ENCODE measurements around the gene VSTM2B. TPM values are rescaled to one million over a fixed set of nuclear protein-coding genes. Genes with fewer than 3 reads are reported as not detected.

Gene VSTM2B
- total and polyA plus RNA-seq, 4 donors: not detected

GRCh38 chr19:29507081-29507860 lies 18.5 kb upstream of the VSTM2B start:
- no peaks in the 10 kb centered on the region for H3K4me1 ChIP-seq (ENCODE audit: control insufficient read depth in 4 of 4, insufficient read depth in 4 of 4, low read length in 3 of 4)
- H3K4me3 ChIP-seq (ENCODE audit: low read depth in 1 of 3, low read length in 3 of 3): no peak overlapping the region
- no peak overlapping the region for H3K9ac ChIP-seq (ENCODE audit: low read depth in 1 of 2, low read length in 2 of 2)
- H3K9me3 ChIP-seq (ENCODE audit: control insufficient read depth in 4 of 4, low read length in 3 of 4): no peaks in the 10 kb centered on the region
- no peak for TF ChIP-seq GABPA (IDR thresholded peaks at IDR 0.05 in 1 of 2, conservative IDR thresholded peaks at IDR 0.05 in 1 of 2)
- no peak for TF ChIP-seq NR2F2 (IDR thresholded peaks at IDR 0.05)
- TF ChIP-seq ATF3 (IDR thresholded peaks at IDR 0.05): no peak
- DNase-seq (ENCODE audit: low spot score): no peak
- no peaks in the 10 kb centered on the region for H3K36me3 ChIP-seq (ENCODE audit: control insufficient read depth in 4 of 4, insufficient read depth in 3 of 4, low read depth in 1 of 4, low read length in 3 of 4)
- no peaks in the 10 kb centered on the region for H3K27me3 ChIP-seq (ENCODE audit: control insufficient read depth in 4 of 4, insufficient read depth in 4 of 4, low read length in 3 of 4)
- 82% methylated on average over 27 of the region's 27 CpGs for WGBS
- no peak overlapping the region for H3K27ac ChIP-seq (ENCODE audit: low read depth in 1 of 2, low read length in 2 of 2)

- Histone ChIP-seq H3K4me1 (ENCODE audit: control insufficient read depth in 4 of 4, insufficient read depth in 4 of 4, low read length in 3 of 4) (no peaks in the 10 kb centered on the region), H3K36me3 (ENCODE audit: control insufficient read depth in 4 of 4, insufficient read depth in 3 of 4, low read depth in 1 of 4, low read length in 3 of 4) (no peaks in the 10 kb centered on the region), H3K4me3 (ENCODE audit: low read depth in 1 of 3, low read length in 3 of 3) (no peak overlapping the region), H3K9me3 (ENCODE audit: control insufficient read depth in 4 of 4, low read length in 3 of 4) (no peaks in the 10 kb centered on the region), H3K27ac (ENCODE audit: low read depth in 1 of 2, low read length in 2 of 2) (no peak overlapping the region), H3K27me3 (ENCODE audit: control insufficient read depth in 4 of 4, insufficient read depth in 4 of 4, low read length in 3 of 4) (no peaks in the 10 kb centered on the region), H3K9ac (ENCODE audit: low read depth in 1 of 2, low read length in 2 of 2) (no peak overlapping the region)
- 47% methylated on average over 1 of the region's 1 CpG for WGBS
- TF ChIP-seq HNF4A (conservative IDR thresholded peaks at IDR 0.05) (no peak), HNF4G (IDR thresholded peaks at IDR 0.05) (no peak), RAD21 (IDR thresholded peaks at IDR 0.05) (no peak), RXRA (IDR thresholded peaks at IDR 0.05) (no peak), YY1 (IDR thresholded peaks at IDR 0.05) (no peak), FOXA2 (IDR thresholded peaks at IDR 0.05) (no peak), CTCF (IDR thresholded peaks at IDR 0.05; ENCODE audit: low read depth, low read length, missing input control) (no peak), MAX (IDR thresholded peaks at IDR 0.05) (no peak), JUND (IDR thresholded peaks at IDR 0.05) (no peak), TAF1 (conservative IDR thresholded peaks at IDR 0.05) (no peak), GABPA (IDR thresholded peaks at IDR 0.05 in 1 of 2, conservative IDR thresholded peaks at IDR 0.05 in 1 of 2) (no peak), SP1 (IDR thresholded peaks at IDR 0.05) (no peak), NR2F2 (IDR thresholded peaks at IDR 0.05) (no peak), REST (IDR thresholded peaks at IDR 0.05) (no peak), FOXA1 (IDR thresholded peaks at IDR 0.05) (no peak), ATF3 (IDR thresholded peaks at IDR 0.05) (no peak), EGR1 (IDR thresholded peaks at IDR 0.05; ENCODE audit: low read depth in 2 of 2) (no peak), ZBTB33 (IDR thresholded peaks at IDR 0.05) (no peak)
- DNase-seq (ENCODE audit: low spot score): no peak
These were observed 17.6 kb upstream of the VSTM2B start for GRCh38 chr19:29508181-29508580.
